GM06990 (cell line): ENCODE data around the gene MCU.
"Not testable (repeated sequence)": the region's sequence is repeated elsewhere in the genome, so short reads cannot be mapped to it uniquely, and the experiment has no call there.

Experiments used
- DNase-seq: peaks from one replicate; pipeline ENCODE4 v3.0.0-alpha.2; 2011; ENCODE audit not compliant: insufficient read length; ENCODE audit errors: extremely low read depth
- H3K27me3 ChIP-seq: replicated peaks from 2 replicates; pipeline ENCODE4 v1.6.0; 2011; ENCODE audit warnings: low read length; ENCODE audit not compliant: control insufficient read depth, insufficient read depth
- H3K36me3 ChIP-seq: 2 replicates; pipeline ENCODE4 v1.5.1; 2011; ENCODE audit warnings: low read length; ENCODE audit not compliant: control insufficient read depth, insufficient read depth
- H3K4me3 ChIP-seq: replicated peaks from 2 replicates; pipeline ENCODE4 v1.5.1; 2011; ENCODE audit warnings: low read depth, mild to moderate bottlenecking, control low read depth, low read length
- CTCF ChIP-seq: IDR thresholded peaks from 2 replicates; pipeline ENCODE4 v1.5.1; 2011; ENCODE audit warnings: low read length, control low read depth, mild to moderate bottlenecking, inconsistent platforms; ENCODE audit not compliant: insufficient read depth, poor library complexity, severe bottlenecking

Gene MCU

GRCh38 chr10:72911758-72912157, 219.8 kb downstream of the MCU start:
- no peaks in the 10 kb centered on the region for H3K27me3 ChIP-seq
- no peak overlapping the region for H3K4me3 ChIP-seq
- no peaks in the 10 kb centered on the region for H3K36me3 ChIP-seq
- TF ChIP-seq CTCF: no peak
- no peak for DNase-seq

GRCh38 chr10:72912736-72913135, 220.8 kb downstream of the MCU start:
- DNase-seq: no peak
- Histone ChIP-seq H3K4me3 (no peak overlapping the region), H3K36me3 (no peaks in the 10 kb centered on the region), H3K27me3 (no peaks in the 10 kb centered on the region)
- TF ChIP-seq CTCF: no peak

GRCh38 chr10:72913287-72913686, 221.3 kb downstream of the MCU start:
- H3K27me3 ChIP-seq: no peaks in the 10 kb centered on the region
- no peaks in the 10 kb centered on the region for H3K36me3 ChIP-seq
- TF ChIP-seq CTCF: no peak
- no peak for DNase-seq
- H3K4me3 ChIP-seq: no peak overlapping the region

GRCh38 chr10:72917201-72917600, 225.3 kb downstream of the MCU start:
- not testable (repeated sequence) for H3K36me3 ChIP-seq, DNase-seq, H3K27me3 ChIP-seq, H3K4me3 ChIP-seq

GRCh38 chr10:72917803-72918332, 225.9 kb downstream of the MCU start:
- DNase-seq, H3K36me3 ChIP-seq, H3K27me3 ChIP-seq, H3K4me3 ChIP-seq: not testable (repeated sequence)
- peak; percentile 13 for TF ChIP-seq CTCF

GRCh38 chr10:72918352-72918751, 226.4 kb downstream of the MCU start:
- no peaks in the 10 kb centered on the region for H3K36me3 ChIP-seq
- TF ChIP-seq CTCF: no peak

GRCh38 chr10:72921147-72921683, 229.3 kb downstream of the MCU start:
- not testable (repeated sequence) for DNase-seq, H3K27me3 ChIP-seq, H3K36me3 ChIP-seq, H3K4me3 ChIP-seq

More at GRCh38 chr10:72918352-72918751, 226.4 kb downstream of the MCU start:
- no peak for DNase-seq
- no peaks in the 10 kb centered on the region for H3K27me3 ChIP-seq
- no peak overlapping the region for H3K4me3 ChIP-seq
